ENCODE results near the gene SGTA. TPM values are rescaled to one million over a fixed set of nuclear protein-coding genes. Genes with fewer than 3 reads are reported as not detected.
A peak's percentile ranks its signal among the peaks of the same experiment; 100 is the strongest.
"Not testable (repeated sequence)": the region's sequence is repeated elsewhere in the genome, so short reads cannot be mapped to it uniquely, and the experiment has no call there.

SGTA gene
- total RNA-seq, 4 donors from 2014 or later = 37.0 to 66.6 (median 47.5) TPM

DNA sequence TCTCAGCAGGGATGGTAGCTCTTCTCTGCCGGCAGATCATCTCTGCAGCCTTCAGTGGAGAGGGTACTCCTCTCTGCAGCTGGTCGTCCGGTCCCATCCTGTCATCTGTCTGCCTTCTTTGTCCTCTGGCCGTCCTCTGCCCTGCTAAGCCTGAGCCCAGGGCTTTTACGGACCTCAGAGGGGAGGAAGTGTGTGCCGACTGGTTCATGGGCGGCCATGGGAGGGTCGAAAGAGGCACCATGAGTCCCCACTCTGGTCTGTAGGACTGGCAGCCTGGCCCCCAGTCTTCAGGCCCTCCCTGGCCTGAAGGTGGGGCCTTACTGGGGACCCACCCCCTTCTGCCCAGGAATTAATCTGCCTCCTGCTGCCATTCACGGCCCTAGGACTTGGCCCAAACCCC lies 40.6 kb upstream of the SGTA start:
- WGBS, 2 donors (ENCODE audit: low coverage in 1 of 2) = 67 to 93% methylated on average over 3 to 9 of the region's 9 CpGs
- in situ Hi-C loops (cut with MboI; ENCODE audit: low pct_ligation_motif_present in 1 of 4, low pct_unique_long_range_greater_than_20kb in 1 of 4, low sequenced_read_pairs in 3 of 4) = no loop called here
- DNase-seq = no peak

DNA sequence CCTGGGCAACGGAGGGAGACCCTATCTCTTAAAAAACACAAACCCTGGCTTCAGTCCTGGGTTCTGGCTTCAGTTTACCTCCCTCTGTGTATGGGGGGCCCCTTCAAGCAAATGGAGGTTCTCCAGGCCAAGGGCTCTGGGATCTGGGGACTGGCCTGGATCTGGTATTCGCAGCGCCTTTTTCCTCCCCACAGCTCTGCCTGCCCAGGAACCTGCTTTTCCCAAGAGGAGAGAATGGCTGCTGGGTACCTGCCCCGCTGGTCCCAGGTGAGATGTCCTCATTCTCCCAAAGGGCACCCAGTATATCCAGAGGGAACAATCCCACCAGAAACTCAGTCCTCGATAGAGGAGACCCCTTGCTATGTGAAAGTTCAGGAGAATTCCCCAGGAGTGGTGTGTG lies 39.8 kb upstream of the SGTA start:
- no peak for DNase-seq
- intact Hi-C loops (cut with DNase I; ENCODE audit: low total_unique reads) (no loop called here), in situ Hi-C loops (cut with MboI; ENCODE audit: low pct_ligation_motif_present in 1 of 4, low pct_unique_long_range_greater_than_20kb in 1 of 4, low sequenced_read_pairs in 3 of 4) (no loop called here)
- Histone ChIP-seq H3K36me3 (peaks cover 0 to 5% (median 0%) of the 10 kb centered on the region in 4 donors), H3K27me3 (no peaks in the 10 kb centered on the region), H3K4me3 (no peak overlapping the region), H3K4me1 (peaks cover 0 to 9% (median 8%) of the 10 kb centered on the region in 4 donors), H3K9me3 (no peaks in the 10 kb centered on the region), H3K27ac (no peak overlapping the region)
- no peak for TF ChIP-seq POLR2AphosphoS5 (IDR thresholded peaks at IDR 0.05)
- no peak for TF ChIP-seq POLR2A (IDR thresholded peaks at IDR 0.05)
- TF ChIP-seq, protein P1, sequence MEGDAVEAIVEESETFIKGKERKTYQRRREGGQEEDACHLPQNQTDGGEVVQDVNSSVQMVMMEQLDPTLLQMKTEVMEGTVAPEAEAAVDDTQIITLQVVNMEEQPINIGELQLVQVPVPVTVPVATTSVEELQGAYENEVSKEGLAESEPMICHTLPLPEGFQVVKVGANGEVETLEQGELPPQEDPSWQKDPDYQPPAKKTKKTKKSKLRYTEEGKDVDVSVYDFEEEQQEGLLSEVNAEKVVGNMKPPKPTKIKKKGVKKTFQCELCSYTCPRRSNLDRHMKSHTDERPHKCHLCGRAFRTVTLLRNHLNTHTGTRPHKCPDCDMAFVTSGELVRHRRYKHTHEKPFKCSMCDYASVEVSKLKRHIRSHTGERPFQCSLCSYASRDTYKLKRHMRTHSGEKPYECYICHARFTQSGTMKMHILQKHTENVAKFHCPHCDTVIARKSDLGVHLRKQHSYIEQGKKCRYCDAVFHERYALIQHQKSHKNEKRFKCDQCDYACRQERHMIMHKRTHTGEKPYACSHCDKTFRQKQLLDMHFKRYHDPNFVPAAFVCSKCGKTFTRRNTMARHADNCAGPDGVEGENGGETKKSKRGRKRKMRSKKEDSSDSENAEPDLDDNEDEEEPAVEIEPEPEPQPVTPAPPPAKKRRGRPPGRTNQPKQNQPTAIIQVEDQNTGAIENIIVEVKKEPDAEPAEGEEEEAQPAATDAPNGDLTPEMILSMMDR (IDR thresholded peaks at IDR 0.05) = no peak
- no peak for TF ChIP-seq EP300 (IDR thresholded peaks at IDR 0.05; ENCODE audit: low read depth)
- WGBS, 2 donors (ENCODE audit: low coverage in 1 of 2) = 99% methylated on average over 5 of the region's 5 CpGs; no CpG with 5 or more reads in 1 of the 2 donors

More for the DNA sequence above, 40.6 kb upstream of the SGTA start:
- Histone ChIP-seq H3K27ac (no peak overlapping the region), H3K4me3 (no peak overlapping the region), H3K27me3 (no peaks in the 10 kb centered on the region), H3K4me1 (peaks cover 0 to 9% (median 8%) of the 10 kb centered on the region in 4 donors), H3K9me3 (no peaks in the 10 kb centered on the region), H3K36me3 (peaks cover 0 to 6% (median 0%) of the 10 kb centered on the region in 4 donors)
- intact Hi-C loops (cut with DNase I; ENCODE audit: low total_unique reads) = no loop called here
- TF ChIP-seq POLR2AphosphoS5 (IDR thresholded peaks at IDR 0.05) (no peak), EP300 (IDR thresholded peaks at IDR 0.05; ENCODE audit: low read depth) (no peak), POLR2A (IDR thresholded peaks at IDR 0.05) (no peak)
- TF ChIP-seq, protein P1 (IDR thresholded peaks at IDR 0.05) = no peak

DNA sequence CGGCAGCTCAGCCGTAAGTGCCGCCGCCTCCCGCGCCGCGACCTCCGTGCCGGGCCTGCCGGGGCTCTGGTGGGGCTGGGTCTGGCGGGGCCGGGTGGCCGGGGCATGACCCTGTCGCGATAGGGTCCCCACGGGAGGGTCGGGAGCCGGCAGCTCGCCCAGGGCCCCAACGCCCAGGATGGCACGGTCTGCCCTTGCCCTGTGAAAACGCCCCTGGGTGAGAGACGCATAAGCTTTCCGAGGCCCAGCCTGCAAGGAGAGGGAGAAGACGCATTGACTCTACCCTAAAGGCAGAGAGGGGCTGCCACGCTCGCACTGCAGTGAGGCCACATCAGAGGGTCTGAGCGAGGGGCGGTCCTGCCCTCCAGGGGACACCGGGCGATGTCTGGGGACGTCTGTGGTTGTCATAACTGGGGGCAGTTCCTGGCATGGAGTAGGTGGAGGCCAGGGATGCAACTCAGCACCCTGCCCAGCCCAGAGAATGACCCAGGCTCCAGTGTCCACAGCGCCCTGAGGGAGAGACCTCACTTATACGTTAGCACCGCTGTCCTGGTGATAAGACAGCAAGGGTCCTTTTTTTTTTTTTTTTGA lies 37.1 kb upstream of the SGTA start:
- intact Hi-C loops (cut with DNase I; ENCODE audit: low total_unique reads) (no loop called here), in situ Hi-C loops (cut with MboI; ENCODE audit: low pct_ligation_motif_present in 1 of 4, low pct_unique_long_range_greater_than_20kb in 1 of 4, low sequenced_read_pairs in 3 of 4) (no loop called here)
- WGBS, 2 donors (ENCODE audit: low coverage in 1 of 2) = 4% methylated on average over 19 of the region's 36 CpGs; no CpG with 5 or more reads in 1 of the 2 donors
- TF ChIP-seq POLR2A (IDR thresholded peaks at IDR 0.05) (no peak), EP300 (IDR thresholded peaks at IDR 0.05; ENCODE audit: low read depth) (no peak), POLR2AphosphoS5 (IDR thresholded peaks at IDR 0.05) (no peak)
- TF ChIP-seq, protein P1 (IDR thresholded peaks at IDR 0.05) = no peak
- peak overlapping the region; percentile 57 to 74 (median 70) for H3K27ac ChIP-seq
- no peaks in the 10 kb centered on the region for H3K36me3 ChIP-seq
- peak; percentile 27 for DNase-seq
- H3K4me1 ChIP-seq = peaks cover 0 to 9% (median 8%) of the 10 kb centered on the region in 4 donors
- peak overlapping the region; percentile 81 to 91 (median 90) for H3K4me3 ChIP-seq
- H3K27me3 ChIP-seq = no peaks in the 10 kb centered on the region
- H3K9me3 ChIP-seq = no peaks in the 10 kb centered on the region

DNA sequence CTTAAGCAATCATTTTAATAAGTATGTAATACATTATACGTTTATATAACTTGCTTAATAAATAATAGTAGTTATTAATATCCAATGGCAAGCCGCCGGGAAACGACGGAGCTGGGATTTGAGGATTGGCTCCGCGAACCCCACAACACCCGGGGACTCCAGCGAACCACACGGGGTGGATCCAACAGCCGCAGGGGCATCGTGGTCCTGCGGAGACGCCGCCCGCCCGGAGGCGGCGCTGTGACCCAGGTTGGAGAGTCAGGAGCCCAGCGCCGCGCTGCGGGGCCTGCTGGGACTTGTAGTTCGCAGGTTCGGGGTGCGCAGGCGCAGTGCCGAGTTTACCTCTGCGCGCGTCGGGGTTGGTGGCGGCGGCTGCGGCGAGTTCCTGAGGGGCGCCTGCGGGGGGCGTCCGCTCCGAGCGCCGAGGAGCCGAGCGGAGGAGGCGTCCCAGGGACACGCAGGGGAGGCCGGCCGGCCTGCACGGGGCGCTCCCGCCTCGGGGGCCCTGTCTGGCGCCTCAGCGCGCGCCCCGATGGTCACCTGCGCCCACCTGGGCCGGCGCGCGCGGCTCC lies 36.6 kb upstream of the SGTA start, which contains the start of gene ZNF554:
ZNF554 (plus strand) TSS at position 329 of the 572 bp plus-strand sequence; CDS start at position 533, 204 bp downstream.
- no peaks in the 10 kb centered on the region for H3K9me3 ChIP-seq
- TF ChIP-seq POLR2AphosphoS5 (IDR thresholded peaks at IDR 0.05) = peak; percentile 20 to 49 (median 32)
- TF ChIP-seq EP300 (IDR thresholded peaks at IDR 0.05; ENCODE audit: low read depth) = no peak
- TF ChIP-seq, protein P1 (IDR thresholded peaks at IDR 0.05) = peak; percentile 92 to 98 (median 95)
- no peaks in the 10 kb centered on the region for H3K36me3 ChIP-seq
- peak; percentile 98 for DNase-seq
- peak within 1 kb of the TSS; percentile 81 to 91 (median 90) for H3K4me3 ChIP-seq
- no peaks in the 10 kb centered on the region for H3K27me3 ChIP-seq
- in situ Hi-C loops (cut with MboI; ENCODE audit: low pct_ligation_motif_present in 1 of 4, low pct_unique_long_range_greater_than_20kb in 1 of 4, low sequenced_read_pairs in 3 of 4) (no loop called here), intact Hi-C loops (cut with DNase I; ENCODE audit: low total_unique reads) (no loop called here)
- H3K27ac ChIP-seq = peak within 1 kb of the TSS; percentile 57 to 74 (median 70)
- peaks cover 0 to 9% (median 8%) of the 10 kb centered on the region in 4 donors for H3K4me1 ChIP-seq
- 0 to 2% methylated on average over 1 to 19 of the region's 64 CpGs for WGBS, 2 donors (ENCODE audit: low coverage in 1 of 2)

DNA sequence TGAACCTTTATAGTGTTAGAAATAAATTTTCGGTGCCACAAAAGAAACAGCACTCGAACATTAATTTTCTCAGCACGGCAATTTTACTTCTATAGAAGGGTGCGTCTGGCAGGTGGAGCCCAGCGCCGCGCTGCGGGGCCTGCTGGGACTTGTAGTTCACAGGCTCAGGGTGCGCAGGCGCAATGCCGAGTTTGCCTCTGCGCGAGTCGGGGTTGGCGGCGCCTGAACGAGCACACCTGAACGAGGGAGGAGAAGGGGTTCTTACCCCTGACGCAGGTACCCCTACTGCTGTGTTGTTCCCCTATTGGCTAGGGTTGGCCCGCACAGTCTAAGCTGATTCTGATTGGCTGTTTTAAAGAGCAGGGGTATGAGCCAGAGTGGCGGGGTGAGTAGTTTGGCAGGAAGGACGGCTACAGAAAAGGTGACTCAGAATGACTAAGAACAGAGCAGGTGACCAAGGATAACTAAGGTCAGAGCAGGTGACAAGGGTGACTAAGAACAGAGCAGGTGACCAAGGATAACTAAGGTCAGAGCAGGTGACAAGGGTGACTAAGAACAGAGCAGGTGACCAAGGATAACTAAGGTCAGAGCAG lies 34.3 kb upstream of the SGTA start:
- H3K36me3 ChIP-seq; intact Hi-C loops (cut with DNase I; ENCODE audit: low total_unique reads); H3K4me3 ChIP-seq; in situ Hi-C loops (cut with MboI; ENCODE audit: low pct_ligation_motif_present in 1 of 4, low pct_unique_long_range_greater_than_20kb in 1 of 4, low sequenced_read_pairs in 3 of 4); H3K9me3 ChIP-seq; DNase-seq; H3K27me3 ChIP-seq; H3K27ac ChIP-seq: not testable (repeated sequence)
- peaks cover 0 to 14% (median 11%) of the 10 kb centered on the region in 4 donors for H3K4me1 ChIP-seq
- WGBS, 2 donors (ENCODE audit: low coverage in 1 of 2) = 80 to 81% methylated on average over 6 to 22 of the region's 22 CpGs

All from transverse colon (tissue), 4 donors.